Measurements from ENCODE around the gene ERBB4.

GRCh38 chr2:211723398-211723797 is 815.2 kb downstream of the ERBB4 start:
- no peak for TF ChIP-seq POLR2A (IDR thresholded peaks at IDR 0.05)
- no peak for TF ChIP-seq CTCF (IDR thresholded peaks at IDR 0.05)

Data from lower leg skin (tissue), 3 donors.